Neutrophil (primary cell): ENCODE data around the gene GTF3C1.

Experiments
- H3K27ac ChIP-seq: fragments of 200-600 bp; sonication (generic); 2 replicates; pipeline ENCODE4 v1.5.1; 2016; ENCODE audit warnings: mild to moderate bottlenecking, moderate library complexity
- H3K27me3 ChIP-seq: fragments of 200-600 bp; sonication (generic); 2 replicates; pipeline ENCODE4 v1.6.0; 2016; ENCODE audit warnings: mild to moderate bottlenecking
- H3K36me3 ChIP-seq: fragments of 200-600 bp; sonication (generic); 2 replicates; pipeline ENCODE4 v1.5.1; 2017
- H3K4me1 ChIP-seq, 2 experiments: fragments of 200-600 bp in 1 of 2; sonication (generic) in 1 of 2; 1 replicate in 1 of 2; 2 replicates in 1 of 2; pipeline versions ENCODE4 v1.5.1 to v1.6.1; 2013 to 2016; ENCODE audit warnings: low read depth in 1 of 2, low read length in 1 of 2, mild to moderate bottlenecking in 1 of 2, moderate library complexity in 1 of 2; ENCODE audit not compliant: control insufficient read depth in 1 of 2, insufficient read depth in 1 of 2
- H3K4me3 ChIP-seq, 2 experiments: fragments of 200-600 bp in 1 of 2; sonication (generic) in 1 of 2; 1 replicate in 1 of 2; 2 replicates in 1 of 2; pipeline ENCODE4 v1.5.1; 2013 to 2016; ENCODE audit warnings: low read depth in 1 of 2, low read length in 1 of 2, mild to moderate bottlenecking in 1 of 2, moderate library complexity in 1 of 2
- H3K9me3 ChIP-seq: fragments of 200-600 bp; sonication (generic); 2 replicates; pipeline ENCODE4 v1.5.1; 2016
- CTCF ChIP-seq: fragments of 200-600 bp; sonication (generic); IDR thresholded peaks from 2 replicates; pipeline ENCODE4 v1.5.1; 2016; ENCODE audit warnings: antibody characterized with exemption

GTF3C1 gene

DNA sequence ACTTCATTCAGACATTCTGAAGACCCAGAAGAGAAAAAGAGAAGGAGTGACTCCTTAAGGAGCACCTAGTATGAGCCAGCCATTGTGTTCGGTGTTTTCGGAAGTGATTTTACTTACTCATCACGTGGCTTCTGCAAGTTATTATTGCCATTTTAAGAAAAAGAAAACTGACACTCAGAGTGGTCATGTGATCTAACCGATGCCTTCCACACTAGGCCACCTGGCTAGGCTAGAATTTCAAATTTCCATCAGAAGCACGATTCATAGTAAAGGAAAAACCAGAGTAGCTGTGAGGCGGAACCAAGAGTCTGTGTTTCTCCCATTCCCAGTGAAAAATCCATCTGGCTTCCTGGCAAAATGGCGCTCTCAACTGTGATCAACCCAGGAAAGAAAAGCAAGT, 32.0 kb downstream of the GTF3C1 start:
- no peak overlapping the region for H3K27ac ChIP-seq
- no peaks in the 10 kb centered on the region for H3K9me3 ChIP-seq
- no peak for TF ChIP-seq CTCF
- H3K36me3 ChIP-seq, result peaks cover 42% of the 10 kb centered on the region
- no peaks in the 10 kb centered on the region for H3K4me1 ChIP-seq
- H3K4me3 ChIP-seq, result no peak overlapping the region
- H3K27me3 ChIP-seq, result no peaks in the 10 kb centered on the region

GRCh38 chr16:27516365-27516764, 33.3 kb downstream of the GTF3C1 start:
- no peaks in the 10 kb centered on the region for H3K4me1 ChIP-seq
- no peaks in the 10 kb centered on the region for H3K27me3 ChIP-seq
- no peaks in the 10 kb centered on the region for H3K9me3 ChIP-seq
- TF ChIP-seq CTCF, result no peak
- peaks cover 52% of the 10 kb centered on the region for H3K36me3 ChIP-seq
- no peak overlapping the region for H3K27ac ChIP-seq
- H3K4me3 ChIP-seq, result no peak overlapping the region

GRCh38 chr16:27515874-27516353, 33.8 kb downstream of the GTF3C1 start:
- Histone ChIP-seq H3K27me3 (no peaks in the 10 kb centered on the region), H3K9me3 (no peaks in the 10 kb centered on the region), H3K27ac (no peak overlapping the region), H3K36me3 (peaks cover 57% of the 10 kb centered on the region), H3K4me3 (no peak overlapping the region), H3K4me1 (no peaks in the 10 kb centered on the region)
- no peak for TF ChIP-seq CTCF

DNA sequence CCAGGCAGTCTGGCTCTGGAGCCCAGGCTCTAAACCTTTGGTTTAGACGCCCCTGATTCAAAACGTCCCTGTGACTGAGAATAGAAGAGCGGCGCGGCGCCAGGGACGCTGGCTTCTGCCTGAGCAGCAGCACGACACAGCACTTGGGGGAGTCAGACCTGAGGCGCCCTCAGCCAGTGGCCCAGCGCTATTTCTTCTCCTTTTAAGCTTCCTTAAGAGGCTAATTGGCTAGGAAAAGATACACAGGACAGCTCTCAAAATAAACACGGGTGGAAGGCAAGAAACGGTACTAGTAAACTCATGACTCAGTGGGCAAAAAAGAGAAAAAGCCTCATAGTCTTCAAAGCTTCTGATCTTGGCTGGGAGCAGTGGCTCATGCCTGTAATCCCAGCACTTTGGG, 34.9 kb downstream of the GTF3C1 start:
- no peak for TF ChIP-seq CTCF
- Histone ChIP-seq H3K4me3 (no peak overlapping the region), H3K9me3 (no peaks in the 10 kb centered on the region), H3K36me3 (peaks cover 67% of the 10 kb centered on the region), H3K27me3 (no peaks in the 10 kb centered on the region), H3K4me1 (no peaks in the 10 kb centered on the region), H3K27ac (no peak overlapping the region)

GRCh38 chr16:27511657-27512448, 37.9 kb downstream of the GTF3C1 start:
- Histone ChIP-seq H3K4me3 (no peak overlapping the region), H3K36me3 (peaks cover 70% of the 10 kb centered on the region), H3K9me3 (no peaks in the 10 kb centered on the region), H3K27me3 (no peaks in the 10 kb centered on the region), H3K4me1 (no peaks in the 10 kb centered on the region), H3K27ac (no peak overlapping the region)
- no peak for TF ChIP-seq CTCF
